Measurements from ENCODE around the gene ABHD11.
A peak's percentile ranks its signal among the peaks of the same experiment; 100 is the strongest.
"Not testable (repeated sequence)": the region's sequence is repeated elsewhere in the genome, so short reads cannot be mapped to it uniquely, and the experiment has no call there.

Gene ABHD11

DNA sequence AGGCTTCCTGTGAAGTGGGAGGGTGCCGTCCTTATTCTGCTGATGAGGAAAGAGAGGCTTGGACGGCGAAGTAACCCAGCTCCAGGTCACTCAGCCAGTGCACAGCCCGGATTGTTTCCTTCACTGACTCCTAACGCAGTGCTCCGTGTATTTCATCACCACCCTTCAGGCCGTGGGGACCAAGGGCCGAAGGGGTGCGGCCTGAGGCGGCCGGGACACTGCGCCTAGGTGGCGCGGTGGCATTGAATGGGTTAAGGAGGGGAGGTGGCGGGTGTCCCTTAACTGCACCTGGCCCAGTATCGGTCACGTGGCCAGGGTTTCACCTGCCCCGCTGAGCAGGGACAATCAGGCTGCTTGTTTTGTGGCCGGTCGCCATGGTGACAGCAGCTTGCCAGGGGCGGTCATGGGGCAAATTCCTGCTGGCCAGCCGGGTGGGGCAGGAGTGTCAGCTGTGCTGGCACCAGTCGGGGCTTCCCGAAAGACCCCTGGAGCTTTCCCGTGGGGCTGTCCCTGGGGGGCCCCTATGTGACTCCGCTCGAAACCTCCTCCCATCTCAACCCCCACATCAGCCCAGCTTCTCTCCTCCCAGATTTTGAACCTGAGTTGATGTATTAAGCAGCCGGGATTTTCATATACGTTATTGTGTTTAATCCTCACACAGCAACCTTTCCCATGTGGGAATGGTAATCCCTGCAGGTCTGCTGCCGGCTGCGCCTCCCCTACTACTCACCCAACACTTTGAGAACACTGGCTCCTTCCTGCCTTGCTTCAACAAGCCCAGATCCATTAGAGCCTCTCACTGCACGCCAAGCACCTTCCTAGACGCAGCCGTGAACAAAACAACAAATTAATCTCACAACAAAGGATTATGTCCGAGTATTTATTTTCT is 4.4 kb upstream of the ABHD11 start:
- DNase-seq, result no peak

DNA sequence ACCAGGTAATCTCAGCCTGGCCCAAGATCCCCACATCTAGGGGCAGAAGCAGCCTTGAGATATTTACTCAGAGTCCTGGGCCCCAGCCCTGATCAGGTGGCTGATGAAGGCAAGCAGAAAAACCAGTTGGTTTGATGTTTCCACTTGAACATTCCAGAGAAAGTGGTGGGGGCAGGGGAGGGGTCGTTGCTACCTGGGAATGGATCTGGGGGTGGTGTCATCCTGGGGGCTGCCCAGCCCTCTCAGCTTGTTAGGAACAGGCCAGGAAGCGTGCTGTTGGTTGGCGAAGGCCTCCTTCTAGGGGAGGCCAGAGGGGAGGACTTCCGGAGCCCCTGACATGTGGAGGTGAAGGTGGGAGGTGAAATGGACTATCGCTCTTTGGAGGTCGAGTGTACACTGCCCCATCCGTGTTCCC is 3.7 kb upstream of the ABHD11 start:
- no peak for DNase-seq

DNA sequence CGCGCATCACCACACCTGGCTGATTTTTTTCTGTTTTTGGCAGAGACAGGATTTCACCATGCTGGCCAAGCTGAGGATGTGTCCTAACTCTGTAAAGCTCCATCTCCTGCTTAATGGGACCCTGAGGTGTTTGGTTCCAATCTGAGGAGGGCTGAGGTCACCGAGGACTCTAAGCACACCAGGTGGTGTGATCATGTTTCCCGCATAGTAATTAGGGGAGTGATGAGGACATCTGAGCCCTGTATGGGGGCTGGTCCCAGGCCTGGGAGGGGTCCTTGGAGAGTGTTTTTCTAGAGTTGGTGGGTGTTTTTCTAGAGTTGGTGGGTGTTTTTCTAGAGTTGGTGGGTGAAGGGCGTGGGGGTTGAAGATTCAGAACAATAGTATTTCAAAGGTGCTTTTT is 3.0 kb upstream of the ABHD11 start:
- DNase-seq, result no peak

DNA sequence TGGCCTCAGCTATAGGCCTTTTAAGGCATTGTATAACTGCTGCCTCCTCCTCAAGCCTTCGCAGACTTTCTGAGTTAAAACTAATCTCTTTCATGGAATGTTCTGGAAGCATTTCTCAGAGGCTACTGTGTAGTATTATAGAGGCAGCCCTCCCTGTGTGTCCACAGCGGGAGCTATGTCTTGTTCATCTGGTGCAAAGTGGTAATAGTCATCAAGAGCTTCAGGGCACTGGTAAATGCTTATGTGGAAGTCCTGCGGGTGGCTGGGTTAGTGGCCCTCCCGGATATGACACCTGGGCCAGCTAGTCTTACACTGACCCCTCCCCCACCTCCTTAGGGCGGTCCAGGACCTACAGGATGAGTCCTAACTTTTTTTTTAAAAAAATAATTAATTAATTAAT is 2.2 kb upstream of the ABHD11 start:
- no peak for DNase-seq

DNA sequence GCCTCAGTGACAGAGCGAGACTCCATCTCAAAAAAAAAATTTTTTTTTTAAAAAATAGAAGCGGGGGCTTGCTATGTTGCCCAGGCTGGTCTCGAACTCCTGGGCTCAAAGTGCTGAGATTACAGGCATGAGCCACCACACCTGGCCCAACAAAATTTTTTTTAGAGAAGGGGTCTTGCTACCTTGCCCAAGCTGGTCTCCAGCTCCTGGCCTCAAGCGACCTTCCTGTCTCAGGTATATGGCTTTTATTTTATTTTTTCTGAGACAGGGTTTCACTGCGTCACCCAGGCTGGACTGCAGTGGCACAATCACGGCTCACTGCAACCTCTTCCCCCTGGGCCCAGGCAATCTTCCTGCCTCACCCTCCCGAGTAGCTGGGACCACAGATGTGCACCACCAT is 1.6 kb upstream of the ABHD11 start:
- DNase-seq, result no peak

DNA sequence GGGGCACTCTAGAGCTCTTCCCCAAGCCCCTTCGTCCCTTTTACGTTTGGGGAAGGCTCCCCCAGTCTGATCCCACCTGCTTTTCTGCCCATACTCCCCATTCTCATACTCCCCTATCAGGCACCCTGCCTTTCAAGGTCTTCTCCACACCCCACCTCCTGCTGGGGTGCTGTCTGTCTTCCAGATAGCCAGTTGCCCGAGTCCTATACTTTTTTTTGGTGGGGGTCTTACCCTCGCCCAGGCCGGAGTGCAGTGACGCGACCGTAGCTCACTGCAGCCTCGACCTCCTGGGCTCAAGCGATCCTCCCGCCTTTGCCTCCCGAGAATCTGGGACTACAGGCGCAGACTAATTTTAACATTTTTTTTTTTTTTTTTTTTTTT is 775 bp upstream of the ABHD11 start:
- DNase-seq, result no peak

DNA sequence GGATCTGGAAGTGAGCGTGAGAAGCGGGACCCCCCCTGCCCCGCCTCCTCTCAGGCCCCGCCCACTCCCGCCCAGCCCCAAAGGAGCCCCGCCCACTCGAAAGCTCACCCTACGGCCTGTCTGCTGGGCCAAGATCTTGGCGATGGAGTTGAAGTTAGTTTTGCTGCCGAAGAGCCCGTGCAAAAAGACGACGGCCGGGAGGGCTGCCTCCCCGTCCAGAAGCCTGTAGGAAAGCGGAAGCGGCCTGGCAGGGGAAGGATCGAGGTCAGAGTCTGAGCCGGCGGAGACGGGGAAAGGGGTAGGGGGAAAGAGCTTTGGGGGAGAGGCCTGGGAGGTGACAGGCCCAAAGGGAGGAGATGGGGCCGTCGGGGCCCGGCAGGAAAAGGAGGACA is 386 bp downstream of the ABHD11 start:
- peak; percentile 39 to 70 for DNase-seq

DNA sequence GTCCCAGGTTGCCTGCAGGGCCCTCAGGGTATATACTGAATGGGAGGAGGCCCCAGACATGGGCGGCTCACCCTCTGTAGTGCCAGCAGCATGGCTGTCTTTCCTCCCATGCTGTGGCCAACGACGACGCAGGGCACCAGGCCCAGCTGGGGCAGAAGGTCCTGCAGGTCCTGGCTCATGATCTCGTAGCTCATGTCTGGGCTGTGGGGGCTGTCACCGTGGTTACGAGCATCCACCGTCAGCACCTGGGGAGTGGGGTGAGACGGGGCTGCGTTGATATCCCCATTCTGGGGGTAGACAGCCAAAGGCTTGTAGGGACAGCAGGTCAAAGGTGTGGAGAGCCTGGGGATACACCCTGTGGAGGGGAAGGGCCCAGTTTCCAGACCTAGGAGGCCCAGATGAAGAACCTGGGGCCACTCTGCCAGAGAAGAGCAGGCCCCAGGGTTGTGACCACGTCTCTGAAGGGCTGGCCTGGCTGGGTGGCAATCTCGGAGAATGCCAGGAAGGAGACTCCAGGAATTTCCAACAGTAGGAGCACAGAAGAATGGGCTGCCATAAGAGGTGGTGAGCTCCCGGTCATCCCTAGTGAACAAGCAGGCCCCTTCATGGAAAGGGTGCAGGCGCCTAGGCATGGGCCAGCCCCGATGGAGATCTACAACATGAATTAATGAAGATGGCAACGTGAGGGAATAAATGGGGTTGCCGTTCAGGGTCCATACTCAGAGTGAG is 947 bp downstream of the ABHD11 start:
- no peak for DNase-seq

DNA sequence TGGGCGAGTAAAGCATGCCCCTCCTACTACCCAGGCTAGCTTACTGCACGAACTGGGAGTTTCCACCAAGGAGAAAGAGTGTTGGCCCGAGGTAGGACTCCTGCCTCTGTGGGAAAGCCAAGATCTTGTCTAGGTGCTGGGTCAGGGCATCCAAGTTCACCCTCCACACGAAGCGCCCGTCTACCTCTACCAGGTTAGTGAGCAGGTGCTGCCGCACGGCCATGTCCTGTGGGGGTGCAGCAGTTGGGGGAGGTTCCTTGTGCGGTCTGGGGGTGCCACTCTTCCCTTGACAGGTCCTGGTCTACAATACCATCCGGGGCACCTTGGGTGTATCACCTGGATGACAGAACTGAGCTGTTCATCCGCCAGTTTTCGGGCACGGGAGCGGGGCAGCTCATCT is 1.7 kb downstream of the ABHD11 start:
- DNase-seq, result no peak

DNA sequence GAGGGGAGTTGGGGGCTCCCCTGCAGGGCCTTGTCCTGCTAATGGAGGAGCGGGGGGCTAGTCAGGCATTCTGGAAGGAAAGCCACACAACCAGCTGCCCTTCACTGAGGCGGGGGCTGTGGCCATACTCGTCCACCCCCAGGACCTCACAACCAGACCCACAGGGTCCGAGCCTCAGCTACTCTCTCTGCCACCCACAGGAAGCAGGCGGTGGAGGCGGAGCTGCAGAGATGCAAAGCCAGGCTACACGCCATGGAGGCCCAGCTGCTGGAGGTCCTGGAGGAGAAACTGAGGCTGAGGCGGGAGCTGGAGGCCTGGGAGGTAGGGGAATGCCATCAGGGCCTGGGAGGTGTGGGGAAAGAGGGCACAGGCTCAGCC is 3.1 kb downstream of the ABHD11 start:
- no peak for DNase-seq

DNA sequence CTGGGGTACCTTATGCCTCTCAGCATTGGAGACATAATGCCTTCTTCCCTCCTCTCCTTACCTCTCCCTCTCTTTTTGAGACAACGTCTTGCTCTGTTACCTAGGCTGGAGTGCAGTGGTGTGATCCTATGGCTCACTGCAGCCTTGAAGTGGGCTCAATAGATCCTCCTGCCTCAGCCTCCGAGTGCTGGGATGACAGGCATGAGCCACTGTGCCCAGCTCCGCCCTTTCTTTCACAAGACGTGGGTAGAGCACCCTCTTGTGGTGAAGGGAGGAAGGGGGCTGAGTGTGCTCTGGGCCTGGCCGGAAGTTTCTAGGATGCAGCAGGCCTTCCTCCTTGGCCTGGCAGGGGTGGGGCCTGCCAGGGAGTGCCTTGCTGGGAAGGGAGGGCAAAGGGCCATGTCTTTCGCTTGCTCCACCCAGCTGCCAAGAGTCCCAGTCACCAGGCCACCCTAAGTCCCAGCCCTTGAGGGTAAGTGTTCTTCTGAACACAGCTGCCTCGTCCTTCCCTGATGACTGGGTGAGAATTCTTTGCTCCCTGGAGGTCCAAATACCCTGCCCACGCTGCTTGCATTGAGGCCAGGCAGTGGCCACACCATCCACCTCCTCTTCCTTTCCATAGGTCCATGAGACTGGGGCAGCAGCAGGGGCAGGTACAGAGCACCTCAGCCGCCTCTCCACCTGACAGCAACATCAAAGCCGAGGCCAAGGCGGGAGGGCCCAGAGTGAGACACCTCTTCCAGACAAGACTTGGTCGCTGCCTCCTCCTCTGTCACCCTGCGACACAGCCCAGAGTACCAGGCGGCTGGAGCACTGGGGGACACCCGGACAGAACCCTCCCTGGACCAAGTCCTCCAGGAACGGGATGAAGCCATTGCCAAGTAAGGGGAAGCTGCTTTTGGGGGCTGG is 3.7 kb downstream of the ABHD11 start:
- peak; percentile 73 to 78 for DNase-seq

DNA sequence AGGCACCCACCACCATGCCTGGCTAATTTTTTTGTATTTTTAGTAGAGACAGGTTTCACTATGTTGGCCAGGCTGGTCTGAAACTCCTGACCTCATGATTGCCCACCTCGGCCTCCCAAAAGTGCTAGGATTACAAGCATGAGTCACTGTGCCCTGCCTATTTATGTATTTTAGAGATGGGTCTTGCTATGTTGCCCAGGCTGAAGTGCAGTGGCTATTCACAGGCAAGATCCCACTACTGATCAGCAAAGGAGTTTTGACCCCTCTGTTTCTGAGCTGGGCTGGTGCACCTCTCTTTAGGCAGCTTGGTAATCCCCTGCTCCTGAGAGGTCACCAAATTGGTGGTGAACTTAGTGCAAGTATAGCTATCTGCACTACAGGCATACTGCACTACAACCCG is 6.2 kb downstream of the ABHD11 start:
- no peak for DNase-seq

DNA sequence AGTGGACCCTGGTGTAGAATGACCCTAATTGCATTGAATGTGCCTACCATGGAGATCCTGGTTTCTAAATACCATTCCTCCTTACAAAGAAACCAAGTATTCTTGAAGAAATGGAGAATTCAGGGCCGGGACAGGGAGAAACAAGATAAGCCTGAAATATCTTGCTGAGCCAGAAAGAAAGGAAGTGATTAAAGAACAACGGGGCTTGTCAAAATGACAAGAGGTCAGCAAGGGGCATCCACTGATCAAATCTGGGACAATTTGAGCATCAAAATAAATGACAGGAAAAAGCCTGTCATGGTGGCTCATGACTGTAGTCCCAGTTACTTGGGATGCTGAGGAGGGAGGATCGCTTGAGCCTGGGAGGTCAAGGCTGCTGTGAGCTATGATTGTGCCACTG is 8.1 kb downstream of the ABHD11 start:
- DNase-seq, result no peak

DNA sequence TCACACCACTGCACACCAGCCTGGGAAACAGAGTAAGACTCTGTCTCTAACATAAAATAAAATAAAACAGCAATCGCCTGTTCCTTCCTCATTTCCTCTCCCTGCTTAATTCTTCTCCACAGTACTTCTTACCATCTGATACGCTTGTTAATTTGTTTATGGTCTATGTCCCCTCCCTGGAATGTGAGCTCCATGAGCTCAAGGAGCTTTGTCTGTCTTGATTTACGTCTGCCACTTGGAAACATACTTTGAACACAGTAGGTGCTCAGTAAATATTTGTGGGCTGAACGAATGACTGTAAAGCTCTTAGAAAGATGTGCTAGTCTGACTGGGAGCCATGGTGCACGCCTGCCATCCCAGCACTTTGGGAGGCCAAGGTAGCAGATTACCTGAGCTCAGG is 10.1 kb downstream of the ABHD11 start:
- DNase-seq, result no peak

DNA sequence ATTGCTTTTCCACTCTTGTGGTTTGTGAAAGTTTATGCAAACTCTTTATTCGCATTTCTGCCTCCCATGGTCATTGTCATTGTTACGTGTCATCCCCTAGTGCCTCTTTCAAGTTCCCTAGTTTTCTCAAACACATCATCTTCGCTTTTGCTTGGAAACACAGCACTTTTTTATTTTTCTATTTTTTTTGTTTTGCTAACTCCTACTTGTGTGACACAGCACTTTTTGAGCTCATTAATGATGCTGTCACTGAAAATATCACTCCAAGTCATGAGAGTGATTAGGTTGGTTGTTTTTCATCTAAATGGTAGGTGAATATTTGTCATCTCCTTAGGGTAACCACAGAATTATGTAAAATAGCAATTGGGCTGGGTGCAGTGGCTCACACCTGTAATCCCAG is 10.7 kb downstream of the ABHD11 start:
- DNase-seq, result no peak

DNA sequence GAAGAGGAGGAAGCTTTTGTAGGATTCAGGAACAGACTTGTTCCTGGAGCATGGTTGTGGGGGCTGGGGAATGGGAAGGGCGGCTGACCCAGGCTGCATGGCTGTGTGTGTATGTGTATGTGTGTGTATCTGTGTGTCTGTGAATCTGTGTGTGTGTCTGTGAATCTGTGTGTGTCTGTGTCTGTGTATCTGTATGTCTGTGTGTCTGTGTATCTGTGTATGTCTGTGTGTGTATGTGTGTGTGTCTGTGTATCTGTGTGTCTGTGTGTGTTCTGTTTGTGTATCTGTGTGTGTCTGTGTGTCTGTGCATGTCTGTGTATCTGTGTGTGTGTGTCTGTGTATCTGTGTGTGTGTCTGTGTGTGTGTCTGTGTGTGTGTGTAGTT is 12.5 kb downstream of the ABHD11 start:
- no peak for DNase-seq

DNA sequence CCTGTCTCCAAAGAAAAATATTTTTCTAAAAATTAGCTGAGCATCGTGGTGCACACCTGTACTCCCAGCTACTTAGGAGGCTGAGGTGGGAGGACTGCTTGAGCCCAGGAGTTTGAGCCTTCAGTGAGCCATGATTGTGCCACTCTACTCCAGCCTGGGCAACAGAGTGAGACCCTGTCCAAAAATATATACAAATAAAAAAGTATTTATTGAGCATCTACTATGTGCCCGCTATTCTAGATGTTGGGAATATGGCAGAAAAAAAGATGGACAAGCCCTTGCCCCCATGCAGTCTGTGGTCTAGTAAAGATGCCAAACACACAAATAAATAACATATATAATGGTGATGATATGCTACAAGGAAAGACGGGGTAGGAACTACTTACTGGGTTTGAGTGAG is 14.8 kb downstream of the ABHD11 start:
- DNase-seq, result no peak

DNA sequence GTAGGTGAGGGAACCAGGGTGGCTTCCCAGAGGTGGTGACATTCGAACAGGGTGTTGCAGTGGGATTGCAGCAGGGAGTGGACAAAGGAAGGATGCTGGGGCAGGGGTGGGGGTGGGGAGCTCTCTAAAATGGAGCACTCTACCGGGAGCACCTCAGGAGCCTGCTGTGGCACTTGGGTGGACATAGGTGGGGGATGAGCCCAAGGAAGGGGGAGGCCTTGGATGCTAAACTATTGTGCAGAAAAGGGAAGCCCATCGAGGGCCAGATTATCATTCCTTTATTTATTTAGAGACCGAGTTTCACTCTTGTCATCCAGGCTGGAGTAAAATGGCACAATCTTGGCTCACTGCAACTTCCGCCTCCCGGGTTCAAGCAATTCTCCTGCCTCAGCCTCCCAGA is 15.8 kb downstream of the ABHD11 start:
- DNase-seq, result no peak

DNA sequence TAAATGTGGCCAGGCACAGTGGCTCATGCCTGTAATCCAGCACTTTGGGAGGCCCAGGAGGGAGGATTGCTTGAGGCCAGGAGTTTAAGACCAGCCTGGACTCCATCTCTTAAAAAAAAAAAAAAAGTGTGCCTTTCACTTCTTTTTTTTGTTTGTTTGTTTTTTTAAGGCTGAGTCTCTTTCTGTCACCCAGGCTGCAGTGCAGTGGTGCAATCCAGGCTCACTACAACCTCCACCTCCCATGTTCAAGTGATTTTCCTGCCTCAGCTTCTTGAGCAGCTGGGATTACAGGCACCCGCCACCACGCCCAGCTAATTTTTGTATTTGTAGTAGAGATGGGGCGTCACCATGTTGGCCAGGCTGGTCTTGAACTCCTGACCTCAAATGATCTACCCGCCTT is 16.4 kb downstream of the ABHD11 start:
- not testable (repeated sequence) for DNase-seq

DNA sequence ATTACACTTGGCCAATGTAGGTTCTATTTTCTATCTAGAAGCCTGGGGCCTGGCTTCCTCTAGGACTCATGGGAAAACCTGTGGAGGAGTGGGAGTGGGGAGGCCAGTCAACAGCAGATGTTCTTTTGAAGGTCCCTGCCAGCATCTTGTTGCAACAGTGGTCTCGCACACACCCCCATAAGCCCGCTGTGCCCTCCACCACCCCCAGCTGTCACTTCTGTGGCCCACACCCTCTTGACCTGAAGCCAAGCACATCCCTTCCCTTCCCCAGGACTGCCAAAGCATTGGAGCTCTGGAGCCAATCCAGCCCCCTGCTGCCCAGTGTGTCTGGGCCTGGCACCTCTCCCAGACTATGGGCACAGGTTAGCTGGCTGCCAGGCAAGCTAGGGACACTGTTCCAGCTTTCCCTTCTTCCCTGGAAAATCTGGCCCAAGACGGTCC is 17.2 kb downstream of the ABHD11 start:
- no peak for DNase-seq

DNA sequence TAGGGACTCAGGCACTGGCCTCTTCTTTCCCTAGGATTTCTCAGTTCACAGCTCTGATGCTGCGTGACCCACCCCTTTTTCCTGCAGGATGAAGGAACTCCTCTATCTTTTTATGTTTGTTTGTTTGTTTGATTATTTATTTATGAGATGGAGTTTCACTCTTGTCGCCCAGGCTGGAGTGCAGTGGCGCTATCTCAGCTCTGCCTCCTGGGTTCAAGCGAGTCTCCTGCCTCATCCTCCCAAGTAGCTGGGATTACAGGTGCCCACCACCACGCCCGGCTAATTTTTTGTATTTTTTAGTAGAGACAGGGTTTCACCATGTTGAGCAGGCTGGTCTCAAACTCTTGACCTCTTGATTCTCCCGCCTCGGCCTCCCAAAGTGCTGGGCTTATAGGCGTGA is 18.2 kb downstream of the ABHD11 start:
- not testable (repeated sequence) for DNase-seq

DNA sequence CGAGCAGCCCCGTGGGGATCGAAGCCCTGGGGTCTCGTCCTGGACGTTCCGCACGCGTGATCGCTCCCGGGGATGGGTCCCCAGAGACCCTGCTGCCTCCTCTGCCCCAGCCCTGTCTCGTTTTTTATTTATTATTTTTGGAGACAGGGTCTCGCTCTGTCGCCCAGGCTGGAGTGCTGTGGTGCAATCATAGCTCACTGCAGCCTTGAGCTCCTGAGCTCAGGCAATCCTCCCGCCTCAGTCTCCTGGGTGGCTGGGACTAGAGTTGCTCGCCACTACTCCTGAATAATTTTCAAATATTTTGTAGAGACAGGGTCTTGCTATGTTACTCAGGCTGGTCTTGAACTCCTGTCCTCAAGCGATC is 18.8 kb downstream of the ABHD11 start:
- no peak for DNase-seq
